PC-9 (cell line): ENCODE measurements around the gene ATP1A2. TPM values are rescaled to one million over a fixed set of nuclear protein-coding genes. Genes with fewer than 3 reads are reported as not detected.

Experiments used
- BruUV-seq: library from RNA; stranded (reverse); fragments of 400-500 nt; replicated peaks from 2 replicates; lab custom pipeline; 2021; lab: Mats Ljungman, UMichigan
- CTCF ChIA-PET: fragments of 300-600 bp; sonication (Branson Sonifier 250); formaldehyde crosslinking; loops from one replicate; lab custom pipeline; 2022; ENCODE audit warnings: antibody characterized with exemption; lab: Charles Lee
- POLR2A ChIA-PET: fragments of 300-600 bp; sonication (Branson Sonifier 250); formaldehyde crosslinking; loops from one replicate; lab custom pipeline; 2022; ENCODE audit warnings: antibody characterized with exemption; ENCODE audit not compliant: unreplicated experiment; lab: Charles Lee
- DNase-seq, 2 experiments: peaks; one replicate each; pipeline versions ENCODE4 v3.0.0 to v3.0.0-alpha.2; 2015 to 2022; ENCODE audit warnings: mixed read lengths in 1 of 2
- H2AFZ ChIP-seq: fragments of 200-600 bp; sonication (generic); 2 replicates; pipeline ENCODE4 v1.8.1; 2017; ENCODE audit warnings: antibody characterized with exemption
- H3F3A ChIP-seq: fragments of 200-600 bp; sonication (generic); 2 replicates; pipeline ENCODE4 v1.8.1; 2017; ENCODE audit warnings: antibody characterized with exemption, mild to moderate bottlenecking, low read depth; ENCODE audit not compliant: insufficient read depth
- H3K27ac ChIP-seq: fragments of 200-600 bp; sonication (generic); 2 replicates; pipeline ENCODE4 v1.6.1; 2016; ENCODE audit warnings: mixed run types
- H3K27me3 ChIP-seq: fragments of 200-600 bp; sonication (generic); 2 replicates; pipeline ENCODE4 v1.6.1; 2016; ENCODE audit warnings: low read depth, mixed run types; ENCODE audit not compliant: insufficient read depth
- H3K36me3 ChIP-seq: fragments of 200-600 bp; sonication (generic); 2 replicates; pipeline ENCODE4 v1.6.1; 2016; ENCODE audit warnings: low read depth, mixed run types
- H3K4me1 ChIP-seq: fragments of 200-600 bp; sonication (generic); replicated peaks from 2 replicates; pipeline ENCODE4 v1.6.1; 2016; ENCODE audit warnings: mixed run types; ENCODE audit not compliant: insufficient read depth
- H3K4me2 ChIP-seq: fragments of 200-600 bp; sonication (generic); 2 replicates; pipeline ENCODE4 v1.6.1; 2017; ENCODE audit warnings: mixed run types
- H3K4me3 ChIP-seq: fragments of 200-600 bp; sonication (generic); 2 replicates; pipeline ENCODE4 v1.6.1; 2016; ENCODE audit warnings: mixed run types
- H3K79me2 ChIP-seq: fragments of 200-600 bp; sonication (generic); 2 replicates; pipeline ENCODE4 v1.6.1; 2017; ENCODE audit warnings: low read depth, mixed run types
- H3K9me2 ChIP-seq: fragments of 200-600 bp; sonication (generic); 2 replicates; pipeline ENCODE4 v1.8.1; 2017; ENCODE audit warnings: mild to moderate bottlenecking; ENCODE audit not compliant: insufficient read depth
- H3K9me3 ChIP-seq: fragments of 200-600 bp; sonication (generic); 2 replicates; pipeline ENCODE4 v1.8.1; 2016; ENCODE audit warnings: low read depth; ENCODE audit not compliant: insufficient read depth
- H4K20me1 ChIP-seq: fragments of 200-600 bp; sonication (generic); 2 replicates; pipeline ENCODE4 v1.8.1; 2017; ENCODE audit not compliant: insufficient read depth
- EZH2 ChIP-seq: fragments of 200-600 bp; sonication (generic); IDR thresholded peaks from 2 replicates; pipeline ENCODE4 v1.8.0; 2017; ENCODE audit warnings: antibody characterized with exemption, low read depth
- intact Hi-C: fragments of 100-400 bp; cut with micrococcal nuclease; formaldehyde crosslinking; loops from one replicate; pipeline ENCODE4 v1.10.0; 2022; ENCODE audit not compliant: unreplicated experiment
- total RNA-seq: library from RNA; stranded (reverse); gene quantifications from 2 replicates; pipeline ENCODE4 v1.2.3, GENCODE V29; 2021
- TF ChIP-seq, protein P1 (sequence below): fragments of 200-600 bp; sonication (generic); conservative IDR thresholded peaks from 2 replicates; pipeline ENCODE4 v1.6.1; 2017; ENCODE audit warnings: mixed run types, antibody characterized with exemption, mild to moderate bottlenecking, moderate library complexity

The ATP1A2 gene
- total RNA-seq, 1 experiment from 2014 or later: 1.1 TPM

GRCh38 chr1:160159846-160160245 is 44.3 kb downstream of the ATP1A2 start:
- H4K20me1 ChIP-seq: no peaks in the 10 kb centered on the region
- no peaks in the 10 kb centered on the region; the same call in 1 of the 2 replicates for H3F3A ChIP-seq
- no peak overlapping the region for H2AFZ ChIP-seq
- no peak for TF ChIP-seq EZH2
- TF ChIP-seq, protein P1, sequence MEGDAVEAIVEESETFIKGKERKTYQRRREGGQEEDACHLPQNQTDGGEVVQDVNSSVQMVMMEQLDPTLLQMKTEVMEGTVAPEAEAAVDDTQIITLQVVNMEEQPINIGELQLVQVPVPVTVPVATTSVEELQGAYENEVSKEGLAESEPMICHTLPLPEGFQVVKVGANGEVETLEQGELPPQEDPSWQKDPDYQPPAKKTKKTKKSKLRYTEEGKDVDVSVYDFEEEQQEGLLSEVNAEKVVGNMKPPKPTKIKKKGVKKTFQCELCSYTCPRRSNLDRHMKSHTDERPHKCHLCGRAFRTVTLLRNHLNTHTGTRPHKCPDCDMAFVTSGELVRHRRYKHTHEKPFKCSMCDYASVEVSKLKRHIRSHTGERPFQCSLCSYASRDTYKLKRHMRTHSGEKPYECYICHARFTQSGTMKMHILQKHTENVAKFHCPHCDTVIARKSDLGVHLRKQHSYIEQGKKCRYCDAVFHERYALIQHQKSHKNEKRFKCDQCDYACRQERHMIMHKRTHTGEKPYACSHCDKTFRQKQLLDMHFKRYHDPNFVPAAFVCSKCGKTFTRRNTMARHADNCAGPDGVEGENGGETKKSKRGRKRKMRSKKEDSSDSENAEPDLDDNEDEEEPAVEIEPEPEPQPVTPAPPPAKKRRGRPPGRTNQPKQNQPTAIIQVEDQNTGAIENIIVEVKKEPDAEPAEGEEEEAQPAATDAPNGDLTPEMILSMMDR: no peak
- intact Hi-C loops: no loop called here
- H3K4me3 ChIP-seq: no peak overlapping the region
- no peaks in the 10 kb centered on the region for H3K27me3 ChIP-seq
- DNase-seq: peak in 1 of 2 experiments; percentile 63
- H3K9me2 ChIP-seq: no peaks in the 10 kb centered on the region; the same call in 1 of the 2 replicates
- no peaks in the 10 kb centered on the region for H3K79me2 ChIP-seq
- H3K27ac ChIP-seq: no peak overlapping the region; the same call in 1 of the 2 replicates
- ChIA-PET CTCF (no interaction called here), POLR2A (no interaction called here)
- H3K4me1 ChIP-seq: peaks cover 10% of the 10 kb centered on the region; the same call in 1 of the 2 replicates
- no peaks in the 10 kb centered on the region for H3K9me3 ChIP-seq
- H3K36me3 ChIP-seq: no peaks in the 10 kb centered on the region
- no TSS peak for BruUV-seq
- H3K4me2 ChIP-seq: no peak overlapping the region

GRCh38 chr1:160161965-160162705 is 46.6 kb downstream of the ATP1A2 start:
- no peak for DNase-seq
- H3K4me2 ChIP-seq: no peak overlapping the region
- H2AFZ ChIP-seq: no peak overlapping the region
- H3K79me2 ChIP-seq: no peaks in the 10 kb centered on the region
- H3K9me2 ChIP-seq: no peaks in the 10 kb centered on the region; the same call in 1 of the 2 replicates
- H3K4me1 ChIP-seq: peaks cover 14% of the 10 kb centered on the region; the same call in 1 of the 2 replicates
- no peak overlapping the region for H3K27ac ChIP-seq
- POLR2A ChIA-PET: interaction anchor here (0.5 kb wide), 1 partner anchor 62 kb away, joined by 3 read pairs; no protein-coding TSS in a partner anchor
- no peaks in the 10 kb centered on the region; the same call in 1 of the 2 replicates for H3F3A ChIP-seq
- H3K27me3 ChIP-seq: no peaks in the 10 kb centered on the region
- H3K9me3 ChIP-seq: no peaks in the 10 kb centered on the region
- CTCF ChIA-PET: interaction anchor here (1.0 kb wide), 1 partner anchor 58 kb away, joined by 3 read pairs; no protein-coding TSS in a partner anchor
- no peaks in the 10 kb centered on the region for H4K20me1 ChIP-seq
- H3K36me3 ChIP-seq: no peaks in the 10 kb centered on the region
- TF ChIP-seq, protein P1: no peak
- TF ChIP-seq EZH2: no peak
- intact Hi-C loops: no loop called here
- no peak overlapping the region for H3K4me3 ChIP-seq
- BruUV-seq: no TSS peak

DNA sequence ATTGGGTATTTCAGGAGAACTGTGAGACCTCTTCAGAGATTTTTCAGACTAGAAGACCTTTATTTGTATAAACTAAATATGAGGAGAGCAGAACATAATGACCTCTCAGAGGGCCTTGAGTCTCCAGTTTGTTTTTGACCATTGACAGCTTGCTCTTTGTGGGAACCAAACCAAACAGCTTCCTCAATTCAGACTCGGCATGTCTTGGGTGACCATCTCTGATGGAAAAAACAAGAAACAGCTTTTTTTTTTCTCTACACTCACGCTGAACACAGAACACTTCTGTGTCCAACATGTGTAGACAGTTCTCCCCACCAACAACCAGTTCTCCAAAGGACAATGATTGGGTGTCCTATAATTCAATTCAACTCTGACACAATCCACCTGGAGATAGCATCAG is 47.4 kb downstream of the ATP1A2 start:
- BruUV-seq: no TSS peak
- Histone ChIP-seq H3K27me3 (no peaks in the 10 kb centered on the region), H3K9me3 (no peaks in the 10 kb centered on the region), H3K36me3 (no peaks in the 10 kb centered on the region), H3K4me3 (no peak overlapping the region), H2AFZ (no peak overlapping the region), H3K4me2 (no peak overlapping the region), H3K4me1 (peaks cover 19% of the 10 kb centered on the region; the same call in 1 of the 2 replicates), H4K20me1 (no peaks in the 10 kb centered on the region), H3F3A (no peaks in the 10 kb centered on the region; the same call in 1 of the 2 replicates), H3K79me2 (no peaks in the 10 kb centered on the region), H3K27ac (no peak overlapping the region), H3K9me2 (no peaks in the 10 kb centered on the region; the same call in 1 of the 2 replicates)
- ChIA-PET CTCF (interaction anchor here (1.0 kb wide), 1 partner anchor 57 kb away, joined by 3 read pairs; no protein-coding TSS in a partner anchor), POLR2A (interaction anchor here (0.5 kb wide), 1 partner anchor 63 kb away, joined by 3 read pairs; no protein-coding TSS in a partner anchor)
- TF ChIP-seq, protein P1: no peak
- TF ChIP-seq EZH2: no peak
- intact Hi-C loops: loop anchor here (1.0 kb wide), 1 partner anchor 62 kb away; no protein-coding TSS in a partner anchor
- no peak for DNase-seq
